Sigmoid colon (tissue), 7 donors: Measurements from ENCODE around the gene AGMAT. TPM values are rescaled to one million over a fixed set of nuclear protein-coding genes. Genes with fewer than 3 reads are reported as not detected.
"Not testable (repeated sequence)": the region's sequence is repeated elsewhere in the genome, so short reads cannot be mapped to it uniquely, and the experiment has no call there.

Experiments used
- DNase-seq: peaks from one replicate; pipeline ENCODE4 v3.0.0-alpha.2; 2019
- H3K27ac ChIP-seq, 4 donors: fragments of 200-600 bp; sonication (generic); one replicate each; pipeline ENCODE4 v1.5.1; 2016 to 2019; ENCODE audit warnings: mild to moderate bottlenecking in 1 of 4
- H3K27me3 ChIP-seq, 3 donors: fragments of 200-600 bp; sonication (generic); one replicate each; pipeline ENCODE4 v1.5.1; 2019; ENCODE audit warnings: mild to moderate bottlenecking in 1 of 3
- H3K36me3 ChIP-seq, 4 donors: fragments of 200-600 bp; sonication (generic); one replicate each; pipeline ENCODE4 v1.5.1; 2016 to 2019
- H3K4me1 ChIP-seq, 4 donors: fragments of 200-600 bp; sonication (generic); one replicate each; pipeline ENCODE4 v1.5.1; 2017 to 2019
- H3K4me3 ChIP-seq, 4 donors: fragments of 200-600 bp; sonication (generic); one replicate each; pipeline ENCODE4 v1.5.1; 2017 to 2019; ENCODE audit warnings: mild to moderate bottlenecking in 2 of 4, moderate library complexity in 1 of 4
- H3K9me3 ChIP-seq, 4 donors: fragments of 200-600 bp in 3 of 4; sonication (generic) in 3 of 4; one replicate each; pipeline versions ENCODE4 v1.5.1 to v1.6.1; 2013 to 2019
- CTCF ChIP-seq, 4 experiments: fragments of 450-650 bp in 3 of 4; fragments of 200-600 bp in 1 of 4; IDR thresholded peaks; one replicate each; pipeline ENCODE4 v1.5.1; 2016 to 2019; ENCODE audit warnings: antibody characterized with exemption in 4 of 4, mild to moderate bottlenecking in 3 of 4, moderate library complexity in 2 of 4
- EP300 ChIP-seq, 4 donors: sonication (generic); formaldehyde crosslinking; IDR thresholded peaks; one replicate each; pipeline ENCODE4 v1.6.1; 2017; ENCODE audit warnings: antibody characterized with exemption in 4 of 4
- POLR2A ChIP-seq, 2 donors: fragments of 450-650 bp; IDR thresholded peaks; one replicate each; pipeline ENCODE4 v1.6.1; 2016; ENCODE audit warnings: antibody characterized with exemption in 2 of 2, mild to moderate bottlenecking in 2 of 2, moderate library complexity in 2 of 2
- POLR2AphosphoS5 ChIP-seq, 4 donors: sonication (generic); formaldehyde crosslinking; IDR thresholded peaks; one replicate each; pipeline ENCODE4 v1.6.1; 2017; ENCODE audit warnings: antibody characterized with exemption in 4 of 4
- WGBS, 2 donors: extraction: QIAGEN DNeasy Blood & Tissue Kit; methylation state at CpG; one replicate each; pipeline ENCODE4 v1.1.7; 2013; 5-methylcytosine and 5-hydroxymethylcytosine counted together
- intact Hi-C: fragments of 100-400 bp; cut with DNase I; formaldehyde crosslinking; loops from one replicate; pipeline ENCODE4 v1.15.1; 2023
- polyA plus RNA-seq, 3 donors: library from polyadenylated mRNA; stranded (reverse); fragments of 200-250 nt; gene quantifications; one replicate each; pipeline ENCODE4 v1.2.3, GENCODE V29; 2013
- total RNA-seq, 4 donors: library from RNA; depleted of rRNA; stranded (reverse); fragments of >200 nt; gene quantifications; one replicate each; pipeline ENCODE4 v1.1.0, GENCODE V29; 2016
- donor health status: healthy with polysubstance abuse.
- donor health status: Bipolar disorder and iron deficiency.
- donor health status: healthy.

AGMAT gene
- total and polyA plus RNA-seq, 7 donors: 0.14 to 18.3 (median 8.9) TPM; not detected in 3

GRCh38 chr1:15616373-15617172 lies 31.7 kb upstream of the AGMAT start:
- TF ChIP-seq POLR2AphosphoS5 (IDR thresholded peaks at IDR 0.05): no peak
- no peak for TF ChIP-seq EP300 (IDR thresholded peaks at IDR 0.05)
- peak in 1 of 2 donors; percentile 67 for TF ChIP-seq POLR2A (IDR thresholded peaks at IDR 0.05)
- WGBS, 2 donors: 22 to 26% methylated on average over 16 of the region's 16 CpGs
- Histone ChIP-seq H3K4me1 (peaks cover 0 to 42% (median 38%) of the 10 kb centered on the region in 4 donors), H3K4me3 (peak overlapping the region; percentile 25 to 99 (median 88)), H3K27me3 (no peaks in the 10 kb centered on the region), H3K27ac (peak overlapping the region; percentile 84 to 99 (median 96)), H3K9me3 (no peaks in the 10 kb centered on the region), H3K36me3 (peaks cover 0 to 3% (median 0%) of the 10 kb centered on the region in 4 donors)
- intact Hi-C loops: loop anchor here (2.0 to 5.0 kb wide), 5 partner anchors 14 to 232 kb away; partner anchors contain the start of gene DNAJC16
- DNase-seq: peak; percentile 64

- no peaks in the 10 kb centered on the region for H3K9me3 ChIP-seq
- DNase-seq: no peak
- H3K4me1 ChIP-seq: no peaks in the 10 kb centered on the region
- no peaks in the 10 kb centered on the region for H3K36me3 ChIP-seq
- no peak overlapping the region for H3K27ac ChIP-seq
- TF ChIP-seq POLR2A (IDR thresholded peaks at IDR 0.05) (no peak), POLR2AphosphoS5 (IDR thresholded peaks at IDR 0.05) (no peak), CTCF (IDR thresholded peaks at IDR 0.05) (no peak), EP300 (IDR thresholded peaks at IDR 0.05) (no peak)
- H3K27me3 ChIP-seq: no peaks in the 10 kb centered on the region
- 35 to 60% methylated on average over 4 of the region's 4 CpGs for WGBS, 2 donors
- intact Hi-C loops: no loop called here
- H3K4me3 ChIP-seq: no peak overlapping the region
These were observed 25.3 kb upstream of the AGMAT start for GRCh38 chr1:15610167-15610566.

GRCh38 chr1:15609631-15610030 lies 24.8 kb upstream of the AGMAT start:
- 92 to 93% methylated on average over 7 of the region's 7 CpGs for WGBS, 2 donors
- TF ChIP-seq CTCF (IDR thresholded peaks at IDR 0.05): no peak
- TF ChIP-seq POLR2A (IDR thresholded peaks at IDR 0.05): no peak
- no peak for TF ChIP-seq EP300 (IDR thresholded peaks at IDR 0.05)
- TF ChIP-seq POLR2AphosphoS5 (IDR thresholded peaks at IDR 0.05): no peak
- H3K36me3 ChIP-seq: no peaks in the 10 kb centered on the region
- H3K27ac ChIP-seq: no peak overlapping the region
- no peaks in the 10 kb centered on the region for H3K9me3 ChIP-seq
- no peak for DNase-seq
- no peak overlapping the region for H3K4me3 ChIP-seq
- no peaks in the 10 kb centered on the region for H3K4me1 ChIP-seq
- intact Hi-C loops: no loop called here
- H3K27me3 ChIP-seq: no peaks in the 10 kb centered on the region

GRCh38 chr1:15605398-15606383 lies 20.8 kb upstream of the AGMAT start:
- Histone ChIP-seq H3K36me3 (no peaks in the 10 kb centered on the region), H3K4me1 (peaks cover 0 to 22% (median 16%) of the 10 kb centered on the region in 4 donors), H3K9me3 (no peaks in the 10 kb centered on the region), H3K27ac (no peak overlapping the region), H3K27me3 (no peaks in the 10 kb centered on the region), H3K4me3 (no peak overlapping the region)
- 87 to 88% methylated on average over 11 of the region's 11 CpGs for WGBS, 2 donors
- intact Hi-C loops: no loop called here
- DNase-seq: no peak
- TF ChIP-seq POLR2A (IDR thresholded peaks at IDR 0.05) (no peak), POLR2AphosphoS5 (IDR thresholded peaks at IDR 0.05) (no peak), EP300 (IDR thresholded peaks at IDR 0.05) (no peak), CTCF (IDR thresholded peaks at IDR 0.05) (no peak)

- not testable (repeated sequence) for H3K36me3 ChIP-seq, H3K27me3 ChIP-seq, DNase-seq, H3K9me3 ChIP-seq, H3K4me3 ChIP-seq
- intact Hi-C loops: loop anchor here (5.0 kb wide), 2 partner anchors 78 to 158 kb away; partner anchors contain the start of gene PLEKHM2
- peak overlapping the region in 1 of 4 donors; percentile 87 for H3K27ac ChIP-seq
- WGBS, 2 donors: 96 to 97% methylated on average over 21 of the region's 21 CpGs
- H3K4me1 ChIP-seq: peaks cover 0 to 22% (median 16%) of the 10 kb centered on the region in 4 donors
These were observed 19.5 kb upstream of the AGMAT start for GRCh38 chr1:15604400-15604799.

DNA sequence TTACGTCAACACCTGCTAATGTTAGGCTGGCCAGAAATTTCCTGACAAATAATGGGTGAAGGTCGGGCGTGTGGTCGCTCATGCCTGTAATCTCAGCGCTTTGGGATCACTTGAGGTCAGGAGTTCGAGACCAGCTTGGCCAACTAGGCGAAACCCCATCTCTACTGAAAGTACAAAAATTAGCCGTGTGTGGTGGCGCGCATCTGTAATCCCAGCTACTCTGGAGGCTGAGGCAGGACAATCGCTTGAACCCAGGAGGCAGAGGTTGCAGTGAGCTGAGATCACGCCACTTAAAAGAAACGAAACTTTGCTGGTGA lies 19.1 kb upstream of the AGMAT start:
- not testable (repeated sequence) for DNase-seq, H3K27me3 ChIP-seq, H3K36me3 ChIP-seq, H3K9me3 ChIP-seq
- peaks cover 0 to 22% (median 16%) of the 10 kb centered on the region in 4 donors for H3K4me1 ChIP-seq
- H3K27ac ChIP-seq: peak overlapping the region; percentile 86 to 91 (median 88)
- H3K4me3 ChIP-seq: peak overlapping the region; percentile 63 to 83 (median 76)
- intact Hi-C loops: loop anchor here (2.0 to 5.0 kb wide), 3 partner anchors 13 to 158 kb away; partner anchors contain the start of genes DDI2 and PLEKHM2
- WGBS, 2 donors: 72 to 73% methylated on average over 13 of the region's 13 CpGs
